ENCODE results near the gene APBB1IP.

DNA sequence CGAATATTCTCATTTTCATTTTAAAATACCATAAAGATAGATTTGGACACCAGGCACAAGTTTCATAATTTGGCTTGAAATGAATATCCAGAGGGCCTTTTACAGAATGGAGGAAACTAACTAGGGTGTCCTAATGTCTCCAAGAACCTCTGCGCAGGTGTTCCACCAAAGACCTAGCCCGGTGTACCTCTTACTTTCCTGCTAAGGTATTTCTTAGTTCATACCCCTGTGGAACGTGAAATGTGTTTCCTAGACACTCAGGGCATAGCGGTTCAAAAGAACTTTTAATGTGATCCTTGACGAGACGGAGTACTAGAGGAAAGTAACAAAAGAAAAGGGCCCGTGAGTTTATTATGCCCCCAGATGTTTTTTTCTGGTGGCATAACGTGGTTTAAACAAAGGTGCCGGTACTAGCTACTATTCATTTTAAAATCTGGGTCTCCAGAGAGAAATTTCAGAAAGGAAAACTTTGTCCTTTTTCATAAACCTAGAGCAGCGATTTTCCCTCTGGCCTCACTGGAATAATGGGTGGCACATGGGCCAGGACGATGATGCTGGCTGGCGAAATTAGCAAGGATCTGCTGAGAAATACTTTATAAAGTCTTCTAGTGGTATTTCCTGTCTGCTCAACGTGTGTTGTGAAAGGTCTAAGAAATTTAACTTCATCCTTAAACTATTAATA is 1.4 kb downstream of the APBB1IP start:
- no peak for TF ChIP-seq SIX5 (IDR thresholded peaks at IDR 0.05; ENCODE audit: low read depth, low read length)
- TF ChIP-seq SRF (IDR thresholded peaks at IDR 0.05; ENCODE audit: low read depth, low read length): no peak
- TF ChIP-seq, protein P1, sequence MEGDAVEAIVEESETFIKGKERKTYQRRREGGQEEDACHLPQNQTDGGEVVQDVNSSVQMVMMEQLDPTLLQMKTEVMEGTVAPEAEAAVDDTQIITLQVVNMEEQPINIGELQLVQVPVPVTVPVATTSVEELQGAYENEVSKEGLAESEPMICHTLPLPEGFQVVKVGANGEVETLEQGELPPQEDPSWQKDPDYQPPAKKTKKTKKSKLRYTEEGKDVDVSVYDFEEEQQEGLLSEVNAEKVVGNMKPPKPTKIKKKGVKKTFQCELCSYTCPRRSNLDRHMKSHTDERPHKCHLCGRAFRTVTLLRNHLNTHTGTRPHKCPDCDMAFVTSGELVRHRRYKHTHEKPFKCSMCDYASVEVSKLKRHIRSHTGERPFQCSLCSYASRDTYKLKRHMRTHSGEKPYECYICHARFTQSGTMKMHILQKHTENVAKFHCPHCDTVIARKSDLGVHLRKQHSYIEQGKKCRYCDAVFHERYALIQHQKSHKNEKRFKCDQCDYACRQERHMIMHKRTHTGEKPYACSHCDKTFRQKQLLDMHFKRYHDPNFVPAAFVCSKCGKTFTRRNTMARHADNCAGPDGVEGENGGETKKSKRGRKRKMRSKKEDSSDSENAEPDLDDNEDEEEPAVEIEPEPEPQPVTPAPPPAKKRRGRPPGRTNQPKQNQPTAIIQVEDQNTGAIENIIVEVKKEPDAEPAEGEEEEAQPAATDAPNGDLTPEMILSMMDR (IDR thresholded peaks at IDR 0.05; ENCODE audit: control extremely low read depth in 1 of 3, insufficient read depth in 1 of 3, low read depth in 1 of 3, low read length in 3 of 3): no peak
- TF ChIP-seq CTBP2 (IDR thresholded peaks at IDR 0.05; ENCODE audit: borderline replicate concordance, insufficient read depth, insufficient read length, low read length): no peak
- TF ChIP-seq, protein P2, sequence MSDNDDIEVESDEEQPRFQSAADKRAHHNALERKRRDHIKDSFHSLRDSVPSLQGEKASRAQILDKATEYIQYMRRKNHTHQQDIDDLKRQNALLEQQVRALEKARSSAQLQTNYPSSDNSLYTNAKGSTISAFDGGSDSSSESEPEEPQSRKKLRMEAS (IDR thresholded peaks at IDR 0.05): no peak
- no peak for TF ChIP-seq RXRA (IDR thresholded peaks at IDR 0.05; ENCODE audit: insufficient read depth, low read depth, low read length)
- no peak for TF ChIP-seq FOSL1 (IDR thresholded peaks at IDR 0.05; ENCODE audit: insufficient read depth, low read depth, low read length)
- TF ChIP-seq GABPA (IDR thresholded peaks at IDR 0.05; ENCODE audit: borderline replicate concordance, insufficient read depth, low read length): no peak

Data from H1 (cell line).